ENCODE data around the gene ABCA12.

Gene ABCA12

GRCh38 chr2:214902286-214902685, 236.1 kb downstream of the ABCA12 start:
- no peak for TF ChIP-seq CTCF (IDR thresholded peaks at IDR 0.05; ENCODE audit: extremely low read depth, insufficient read depth, missing control alignments)
- DNase-seq (ENCODE audit: low spot score): no peak
- in situ Hi-C loops (cut with MboI; ENCODE audit: low pct_unique_long_range_greater_than_20kb, low sequenced_read_pairs, unreplicated experiment): no loop called here

DNA sequence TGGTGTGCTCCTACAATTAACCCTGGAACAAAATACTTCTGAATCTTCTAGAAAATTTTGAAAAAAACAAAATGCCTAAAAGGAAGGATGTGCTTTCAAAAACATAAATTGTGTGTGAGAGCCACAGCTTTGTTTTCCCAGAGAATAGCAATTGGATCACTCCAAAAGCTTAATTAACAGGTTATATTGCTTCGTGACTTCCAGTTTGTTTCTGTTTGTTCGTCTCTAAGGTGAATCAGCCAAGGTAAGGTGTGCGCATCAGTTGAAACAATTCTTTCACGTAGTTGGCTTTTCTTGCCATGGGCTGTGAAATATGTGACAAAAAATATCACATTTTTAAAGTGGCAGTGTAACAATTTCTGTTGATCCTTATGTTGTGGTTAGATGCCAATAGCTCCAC, 238.7 kb downstream of the ABCA12 start:
- in situ Hi-C loops (cut with MboI; ENCODE audit: low pct_unique_long_range_greater_than_20kb, low sequenced_read_pairs, unreplicated experiment): no loop called here
- DNase-seq (ENCODE audit: low spot score): no peak
- no peak for TF ChIP-seq CTCF (IDR thresholded peaks at IDR 0.05; ENCODE audit: extremely low read depth, insufficient read depth, missing control alignments)

DNA sequence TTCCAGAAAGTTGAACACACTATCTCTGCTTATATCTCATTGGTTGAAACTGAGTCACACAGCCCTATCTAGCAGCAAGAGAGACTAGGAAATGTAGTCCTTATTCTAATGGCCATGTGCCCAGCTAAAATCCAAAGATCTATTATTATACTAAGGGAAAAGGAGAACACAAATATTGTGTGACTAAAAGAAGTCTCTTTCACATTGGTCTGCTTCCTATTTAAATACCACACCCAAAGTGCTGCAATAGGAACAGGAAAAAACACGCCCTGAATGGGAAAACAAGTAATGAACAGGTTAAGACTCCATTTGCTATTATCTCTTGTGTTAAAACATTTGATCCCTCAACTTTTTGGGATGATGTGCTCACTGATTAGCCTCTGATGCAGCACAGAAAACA, 242.2 kb downstream of the ABCA12 start:
- DNase-seq (ENCODE audit: low spot score): no peak
- in situ Hi-C loops (cut with MboI; ENCODE audit: low pct_unique_long_range_greater_than_20kb, low sequenced_read_pairs, unreplicated experiment): no loop called here
- no peak for TF ChIP-seq CTCF (IDR thresholded peaks at IDR 0.05; ENCODE audit: extremely low read depth, insufficient read depth, missing control alignments)

GRCh38 chr2:214895469-214895868, 243.0 kb downstream of the ABCA12 start:
- TF ChIP-seq CTCF (IDR thresholded peaks at IDR 0.05; ENCODE audit: extremely low read depth, insufficient read depth, missing control alignments): no peak
- in situ Hi-C loops (cut with MboI; ENCODE audit: low pct_unique_long_range_greater_than_20kb, low sequenced_read_pairs, unreplicated experiment): no loop called here

GRCh38 chr2:214889301-214889700, 249.1 kb downstream of the ABCA12 start:
- in situ Hi-C loops (cut with MboI; ENCODE audit: low pct_unique_long_range_greater_than_20kb, low sequenced_read_pairs, unreplicated experiment): no loop called here
- no peak for TF ChIP-seq CTCF (IDR thresholded peaks at IDR 0.05; ENCODE audit: extremely low read depth, insufficient read depth, missing control alignments)
- no peak for DNase-seq (ENCODE audit: low spot score)

More at GRCh38 chr2:214895469-214895868, 243.0 kb downstream of the ABCA12 start:
- no peak for DNase-seq (ENCODE audit: low spot score)

GRCh38 chr2:214881647-214882202, 256.7 kb downstream of the ABCA12 start:
- no peak for DNase-seq (ENCODE audit: low spot score)
- TF ChIP-seq CTCF (IDR thresholded peaks at IDR 0.05; ENCODE audit: extremely low read depth, insufficient read depth, missing control alignments): no peak
- in situ Hi-C loops (cut with MboI; ENCODE audit: low pct_unique_long_range_greater_than_20kb, low sequenced_read_pairs, unreplicated experiment): no loop called here

Data from GM13977 (cell line).